Activated naive CD8-positive, alpha-beta T cell treated with anti-CD3 and anti-CD28 coated beads, Interleukin-2, amount 10 ng/mL, durations not matched to agents 7 days and 5 days (primary cell): ENCODE results near the gene APBB2. TPM values are rescaled to one million over a fixed set of nuclear protein-coding genes. Genes with fewer than 3 reads are reported as not detected.
"Not testable (repeated sequence)": the region's sequence is repeated elsewhere in the genome, so short reads cannot be mapped to it uniquely, and the experiment has no call there.

ENCODE experiments used
- ATAC-seq: fragments of 150-1000 bp; cut with Tn5 transposase; one replicate; pipeline ENCODE4 v1.10.0; 2021; ENCODE audit warnings: low read depth, moderate library complexity
- POLR2A ChIA-PET: fragments of 350-600 bp; sonication (Branson Sonifier 250); formaldehyde crosslinking; loops from one replicate; lab custom pipeline; 2021; ENCODE audit warnings: antibody characterized with exemption; lab: Charles Lee
- DNase-seq: peaks from one replicate; pipeline ENCODE4 v3.0.0; 2021
- H3K27ac Mint-ChIP-seq: one replicate; pipeline ENCODE4 v1.8.0; 2022; ENCODE audit warnings: mild to moderate bottlenecking, mixed read lengths
- H3K27me3 Mint-ChIP-seq: one replicate; pipeline ENCODE4 v1.8.0; 2022; ENCODE audit warnings: mild to moderate bottlenecking, moderate library complexity, mixed read lengths
- H3K36me3 Mint-ChIP-seq: one replicate; pipeline ENCODE4 v1.8.0; 2021; ENCODE audit warnings: mild to moderate bottlenecking, mixed read lengths
- H3K4me1 Mint-ChIP-seq: one replicate; pipeline ENCODE4 v1.8.0; 2021; ENCODE audit warnings: mixed read lengths
- H3K4me3 Mint-ChIP-seq: one replicate; pipeline ENCODE4 v1.8.0; 2022; ENCODE audit warnings: mild to moderate bottlenecking, moderate library complexity, mixed read lengths
- H3K9me3 Mint-ChIP-seq: one replicate; pipeline ENCODE4 v1.8.0; 2021; ENCODE audit warnings: mixed read lengths
- total RNA-seq, 2 experiments: library from RNA; stranded (reverse); gene quantifications; one replicate each; pipeline ENCODE4 v1.2.3, GENCODE V29; 2021

The APBB2 gene
- total RNA-seq, 2 experiments from 2014 or later, result 0.96 to 2.0 TPM

- H3K27ac Mint-ChIP-seq, H3K4me1 Mint-ChIP-seq, H3K36me3 Mint-ChIP-seq, ATAC-seq, POLR2A ChIA-PET, H3K9me3 Mint-ChIP-seq, H3K27me3 Mint-ChIP-seq, H3K4me3 Mint-ChIP-seq, DNase-seq: not testable (repeated sequence)
These were observed 220.0 kb downstream of the APBB2 start for GRCh38 chr4:40994321-40994720.

- H3K4me1 Mint-ChIP-seq, H3K9me3 Mint-ChIP-seq, H3K36me3 Mint-ChIP-seq, H3K4me3 Mint-ChIP-seq, DNase-seq, ATAC-seq, H3K27ac Mint-ChIP-seq, H3K27me3 Mint-ChIP-seq, POLR2A ChIA-PET: not testable (repeated sequence)
These were observed 221.0 kb downstream of the APBB2 start for GRCh38 chr4:40993296-40993693.

GRCh38 chr4:40992472-40993295 is 221.7 kb downstream of the APBB2 start:
- peaks cover 10% of the 10 kb centered on the region for H3K27me3 Mint-ChIP-seq
- no peak overlapping the region for H3K27ac Mint-ChIP-seq
- DNase-seq (no peak), ATAC-seq (no peak)
- POLR2A ChIA-PET, result no interaction called here
- no peaks in the 10 kb centered on the region for H3K36me3 Mint-ChIP-seq
- no peak overlapping the region for H3K4me3 Mint-ChIP-seq
- peaks cover 3% of the 10 kb centered on the region for H3K4me1 Mint-ChIP-seq
- no peaks in the 10 kb centered on the region for H3K9me3 Mint-ChIP-seq

GRCh38 chr4:40991908-40992307 is 222.4 kb downstream of the APBB2 start:
- Mint-ChIP-seq H3K4me1 (peaks cover 3% of the 10 kb centered on the region), H3K27ac (no peak overlapping the region), H3K27me3 (peaks cover 9% of the 10 kb centered on the region), H3K36me3 (no peaks in the 10 kb centered on the region), H3K4me3 (no peak overlapping the region), H3K9me3 (no peaks in the 10 kb centered on the region)
- POLR2A ChIA-PET, result no interaction called here
- no peak for ATAC-seq
- no peak for DNase-seq

- Mint-ChIP-seq H3K27ac (no peak overlapping the region), H3K9me3 (no peaks in the 10 kb centered on the region), H3K4me3 (no peak overlapping the region), H3K4me1 (peaks cover 3% of the 10 kb centered on the region), H3K36me3 (no peaks in the 10 kb centered on the region), H3K27me3 (peaks cover 6% of the 10 kb centered on the region)
- no peak for DNase-seq
- POLR2A ChIA-PET, result no interaction called here
- no peak for ATAC-seq
These were observed 223.5 kb downstream of the APBB2 start for GRCh38 chr4:40990899-40991265.

- ATAC-seq, result no peak
- DNase-seq, result no peak
- H3K36me3 Mint-ChIP-seq, result no peaks in the 10 kb centered on the region
- no peak overlapping the region for H3K4me3 Mint-ChIP-seq
- H3K27me3 Mint-ChIP-seq, result peaks cover 6% of the 10 kb centered on the region
- H3K9me3 Mint-ChIP-seq, result no peaks in the 10 kb centered on the region
- H3K4me1 Mint-ChIP-seq, result peaks cover 3% of the 10 kb centered on the region
- POLR2A ChIA-PET, result no interaction called here
- no peak overlapping the region for H3K27ac Mint-ChIP-seq
These were observed 224.0 kb downstream of the APBB2 start for GRCh38 chr4:40990236-40990898.

GRCh38 chr4:40987151-40987550 is 227.2 kb downstream of the APBB2 start:
- ATAC-seq, result no peak
- POLR2A ChIA-PET, result no interaction called here
- no peaks in the 10 kb centered on the region for H3K4me1 Mint-ChIP-seq
- no peak for DNase-seq
- H3K9me3 Mint-ChIP-seq, result no peaks in the 10 kb centered on the region
- no peaks in the 10 kb centered on the region for H3K36me3 Mint-ChIP-seq
- no peak overlapping the region for H3K27ac Mint-ChIP-seq
- no peak overlapping the region for H3K4me3 Mint-ChIP-seq
- peaks cover 4% of the 10 kb centered on the region for H3K27me3 Mint-ChIP-seq

- H3K9me3 Mint-ChIP-seq, result no peaks in the 10 kb centered on the region
- POLR2A ChIA-PET, result no interaction called here
- DNase-seq (no peak), ATAC-seq (no peak)
- H3K4me1 Mint-ChIP-seq, result no peaks in the 10 kb centered on the region
- peaks cover 4% of the 10 kb centered on the region for H3K27me3 Mint-ChIP-seq
- no peak overlapping the region for H3K27ac Mint-ChIP-seq
- no peak overlapping the region for H3K4me3 Mint-ChIP-seq
- no peaks in the 10 kb centered on the region for H3K36me3 Mint-ChIP-seq
These were observed 228.0 kb downstream of the APBB2 start for GRCh38 chr4:40986375-40986774.

- Mint-ChIP-seq H3K4me3 (no peak overlapping the region), H3K27ac (no peak overlapping the region), H3K36me3 (no peaks in the 10 kb centered on the region), H3K4me1 (no peaks in the 10 kb centered on the region), H3K27me3 (peaks cover 4% of the 10 kb centered on the region), H3K9me3 (no peaks in the 10 kb centered on the region)
- POLR2A ChIA-PET, result no interaction called here
- no peak for ATAC-seq
- no peak for DNase-seq
These were observed 230.3 kb downstream of the APBB2 start for GRCh38 chr4:40984051-40984450.

GRCh38 chr4:40980318-40980883 is 233.9 kb downstream of the APBB2 start:
- Mint-ChIP-seq H3K9me3 (no peaks in the 10 kb centered on the region), H3K4me3 (no peak overlapping the region), H3K4me1 (no peaks in the 10 kb centered on the region), H3K27me3 (peaks cover 5% of the 10 kb centered on the region), H3K36me3 (no peaks in the 10 kb centered on the region), H3K27ac (no peak overlapping the region)
- DNase-seq (no peak), ATAC-seq (no peak)
- POLR2A ChIA-PET, result no interaction called here

- no peaks in the 10 kb centered on the region for H3K4me1 Mint-ChIP-seq
- H3K27me3 Mint-ChIP-seq, result peaks cover 16% of the 10 kb centered on the region
- no peak overlapping the region for H3K27ac Mint-ChIP-seq
- no peaks in the 10 kb centered on the region for H3K36me3 Mint-ChIP-seq
- POLR2A ChIA-PET, result no interaction called here
- no peak overlapping the region for H3K4me3 Mint-ChIP-seq
- H3K9me3 Mint-ChIP-seq, result no peaks in the 10 kb centered on the region
- DNase-seq (no peak), ATAC-seq (no peak)
These were observed 235.8 kb downstream of the APBB2 start for GRCh38 chr4:40978548-40978947.

GRCh38 chr4:40976343-40976742 is 238.0 kb downstream of the APBB2 start:
- peaks cover 17% of the 10 kb centered on the region for H3K27me3 Mint-ChIP-seq
- no peak overlapping the region for H3K4me3 Mint-ChIP-seq
- H3K9me3 Mint-ChIP-seq, result no peaks in the 10 kb centered on the region
- H3K36me3 Mint-ChIP-seq, result no peaks in the 10 kb centered on the region
- no peak for ATAC-seq
- H3K4me1 Mint-ChIP-seq, result no peaks in the 10 kb centered on the region
- DNase-seq, result no peak
- POLR2A ChIA-PET, result no interaction called here
- H3K27ac Mint-ChIP-seq, result no peak overlapping the region

GRCh38 chr4:40972722-40973121 is 241.6 kb downstream of the APBB2 start:
- no peak overlapping the region for H3K4me3 Mint-ChIP-seq
- no peaks in the 10 kb centered on the region for H3K4me1 Mint-ChIP-seq
- H3K36me3 Mint-ChIP-seq, result no peaks in the 10 kb centered on the region
- H3K27me3 Mint-ChIP-seq, result peaks cover 22% of the 10 kb centered on the region
- no peaks in the 10 kb centered on the region for H3K9me3 Mint-ChIP-seq
- POLR2A ChIA-PET, result no interaction called here
- ATAC-seq (no peak), DNase-seq (no peak)
- H3K27ac Mint-ChIP-seq, result no peak overlapping the region

GRCh38 chr4:40971338-40971737 is 243.0 kb downstream of the APBB2 start:
- POLR2A ChIA-PET, result no interaction called here
- Mint-ChIP-seq H3K4me3 (no peak overlapping the region), H3K9me3 (no peaks in the 10 kb centered on the region), H3K27me3 (peaks cover 20% of the 10 kb centered on the region), H3K36me3 (no peaks in the 10 kb centered on the region), H3K27ac (no peak overlapping the region), H3K4me1 (no peaks in the 10 kb centered on the region)
- no peak for DNase-seq
- ATAC-seq, result no peak
